Measurements from ENCODE around the gene HACD2.

DNA sequence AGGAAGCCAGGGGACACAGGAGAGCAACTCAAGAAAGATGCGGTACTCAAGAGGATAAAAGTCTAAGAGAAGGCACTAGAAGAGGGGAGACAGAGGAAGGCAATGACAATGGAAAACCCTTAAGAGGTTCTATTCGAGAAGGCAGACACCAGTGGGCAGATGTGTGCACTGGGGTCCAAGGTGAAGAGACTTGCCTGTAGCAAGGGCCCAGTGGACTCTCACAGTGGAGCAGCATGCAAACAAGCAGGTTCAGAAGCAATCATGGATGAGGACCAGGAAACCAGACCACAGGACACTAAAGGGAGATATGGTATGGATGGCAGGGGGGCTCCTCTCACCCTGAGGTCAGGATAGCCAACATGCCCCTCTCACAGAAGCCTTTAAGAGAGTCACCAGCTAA, 138.6 kb downstream of the HACD2 start:
- TF ChIP-seq, protein P1, sequence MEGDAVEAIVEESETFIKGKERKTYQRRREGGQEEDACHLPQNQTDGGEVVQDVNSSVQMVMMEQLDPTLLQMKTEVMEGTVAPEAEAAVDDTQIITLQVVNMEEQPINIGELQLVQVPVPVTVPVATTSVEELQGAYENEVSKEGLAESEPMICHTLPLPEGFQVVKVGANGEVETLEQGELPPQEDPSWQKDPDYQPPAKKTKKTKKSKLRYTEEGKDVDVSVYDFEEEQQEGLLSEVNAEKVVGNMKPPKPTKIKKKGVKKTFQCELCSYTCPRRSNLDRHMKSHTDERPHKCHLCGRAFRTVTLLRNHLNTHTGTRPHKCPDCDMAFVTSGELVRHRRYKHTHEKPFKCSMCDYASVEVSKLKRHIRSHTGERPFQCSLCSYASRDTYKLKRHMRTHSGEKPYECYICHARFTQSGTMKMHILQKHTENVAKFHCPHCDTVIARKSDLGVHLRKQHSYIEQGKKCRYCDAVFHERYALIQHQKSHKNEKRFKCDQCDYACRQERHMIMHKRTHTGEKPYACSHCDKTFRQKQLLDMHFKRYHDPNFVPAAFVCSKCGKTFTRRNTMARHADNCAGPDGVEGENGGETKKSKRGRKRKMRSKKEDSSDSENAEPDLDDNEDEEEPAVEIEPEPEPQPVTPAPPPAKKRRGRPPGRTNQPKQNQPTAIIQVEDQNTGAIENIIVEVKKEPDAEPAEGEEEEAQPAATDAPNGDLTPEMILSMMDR (IDR thresholded peaks at IDR 0.05): no peak
- TF ChIP-seq ZFX (IDR thresholded peaks at IDR 0.05; ENCODE audit: borderline replicate concordance): no peak
